Measurements from ENCODE around the gene XKR8.

XKR8 gene

GRCh38 chr1:27973771-27974416, 14.1 kb downstream of the XKR8 start:
- no peak for DNase-seq (ENCODE audit: extremely low read depth, low read depth)
- TF ChIP-seq CTCF (IDR thresholded peaks at IDR 0.05; ENCODE audit: low read depth, low read length) = no peak

- no peak for TF ChIP-seq CTCF (IDR thresholded peaks at IDR 0.05; ENCODE audit: low read depth, low read length)
- DNase-seq (ENCODE audit: extremely low read depth, low read depth) = no peak
Observed at GRCh38 chr1:27974417-27974781, 14.6 kb downstream of the XKR8 start.

GRCh38 chr1:27979151-27979858, 19.5 kb downstream of the XKR8 start:
- DNase-seq (ENCODE audit: extremely low read depth, low read depth) = peak; percentile 61
- TF ChIP-seq CTCF (IDR thresholded peaks at IDR 0.05; ENCODE audit: low read depth, low read length) = peak; percentile 43

DNA sequence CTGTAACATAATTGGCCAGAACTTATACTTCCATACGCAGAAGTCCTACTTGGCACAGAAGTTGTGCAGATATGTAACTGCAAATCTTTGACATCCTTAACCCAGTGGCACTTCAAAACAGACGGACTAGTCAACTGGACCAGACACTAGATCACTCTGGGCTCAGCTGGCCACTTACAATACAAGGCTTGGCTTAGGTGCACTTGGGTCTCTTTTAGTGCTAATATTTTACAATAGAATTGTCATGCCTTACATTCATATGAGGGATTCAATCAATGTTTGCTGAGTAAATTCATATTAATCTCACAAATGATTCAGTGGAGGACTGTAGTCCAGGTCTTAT, 20.1 kb downstream of the XKR8 start:
- TF ChIP-seq CTCF (IDR thresholded peaks at IDR 0.05; ENCODE audit: low read depth, low read length) = no peak
- no peak for DNase-seq (ENCODE audit: extremely low read depth, low read depth)

DNA sequence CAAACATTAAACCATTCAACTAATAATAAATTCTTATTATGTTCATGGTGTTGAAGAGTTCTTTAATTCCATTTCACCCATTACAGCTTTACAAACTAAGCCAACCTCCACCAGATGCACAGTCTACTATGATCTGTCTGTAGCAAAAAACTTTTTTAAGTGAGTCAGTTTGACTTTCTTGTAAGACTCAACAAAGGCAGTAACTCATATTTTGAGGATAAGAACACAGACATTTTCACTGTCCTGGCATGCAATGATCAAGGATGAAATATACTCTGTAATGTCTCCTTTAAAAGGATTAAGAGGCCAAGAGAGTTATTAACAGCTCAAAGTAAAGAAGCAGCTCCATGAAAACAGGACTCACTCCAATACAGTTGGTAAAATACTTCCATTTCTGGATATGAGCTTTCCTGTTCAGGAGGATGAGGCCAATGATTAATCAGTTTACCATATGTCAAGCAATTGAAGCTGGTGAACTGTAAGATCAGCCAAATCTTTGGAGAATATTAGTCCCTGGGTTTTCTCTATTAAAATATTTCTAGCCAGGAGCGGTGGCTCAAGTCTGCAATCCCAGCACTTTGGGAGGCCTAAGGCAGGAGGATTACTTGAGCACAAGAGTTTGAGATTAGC, 20.6 kb downstream of the XKR8 start:
- DNase-seq (ENCODE audit: extremely low read depth, low read depth) = no peak

DNA sequence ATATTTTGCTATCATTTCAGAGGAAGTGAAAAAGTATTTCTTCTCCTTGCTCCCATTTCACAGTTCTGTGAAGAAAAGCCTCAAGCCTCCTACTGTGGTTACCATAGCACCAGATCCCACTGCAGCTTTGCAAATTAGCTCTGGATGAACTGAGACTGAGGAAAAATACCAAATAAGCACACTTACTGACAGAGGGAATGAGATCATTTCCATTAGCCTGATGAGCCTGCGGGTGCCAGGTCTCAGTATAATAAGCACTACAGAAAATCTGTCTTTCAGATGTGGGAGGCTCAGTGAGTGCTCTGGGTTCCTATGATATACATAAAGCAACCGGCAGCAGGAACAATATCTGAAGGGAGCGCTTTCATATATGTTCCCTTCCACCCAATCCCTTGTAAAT, 21.4 kb downstream of the XKR8 start:
- no peak for DNase-seq (ENCODE audit: extremely low read depth, low read depth)
- TF ChIP-seq CTCF (IDR thresholded peaks at IDR 0.05; ENCODE audit: low read depth, low read length) = no peak

More for the DNA sequence above, 20.6 kb downstream of the XKR8 start:
- TF ChIP-seq CTCF (IDR thresholded peaks at IDR 0.05; ENCODE audit: low read depth, low read length) = no peak

GRCh38 chr1:27990920-27991537, 31.3 kb downstream of the XKR8 start:
- no peak for TF ChIP-seq CTCF (IDR thresholded peaks at IDR 0.05; ENCODE audit: low read depth, low read length)
- DNase-seq (ENCODE audit: extremely low read depth, low read depth) = no peak

Measured in AG09319 (cell line).